ENCODE data around the gene TBC1D1. TPM values are rescaled to one million over a fixed set of nuclear protein-coding genes. Genes with fewer than 3 reads are reported as not detected.

Gene TBC1D1
- total and polyA plus RNA-seq, 2 experiments from 2014 or later, result 100.0 to 214 TPM

- H3K36me3 ChIP-seq, result no peaks in the 10 kb centered on the region
- no peaks in the 10 kb centered on the region for H3K9me3 ChIP-seq (ENCODE audit: low read depth)
- no peak overlapping the region for H3K4me3 ChIP-seq
- TF ChIP-seq CTCF (IDR thresholded peaks at IDR 0.05; ENCODE audit: low read depth, low read length), result no peak
- no peaks in the 10 kb centered on the region for H3K27me3 ChIP-seq
- H3K4me1 ChIP-seq (ENCODE audit: low read depth), result peaks cover 3% of the 10 kb centered on the region
- H3K27ac ChIP-seq, result no peak overlapping the region
- no peak for DNase-seq (ENCODE audit: low read depth in 1 of 2, low spot score in 1 of 2)
These were observed 36.5 kb downstream of the TBC1D1 start for GRCh38 chr4:37927434-37927833.

- Histone ChIP-seq H3K4me3 (no peak overlapping the region), H3K4me1 (ENCODE audit: low read depth) (peaks cover 3% of the 10 kb centered on the region), H3K9me3 (ENCODE audit: low read depth) (no peaks in the 10 kb centered on the region), H3K27ac (no peak overlapping the region), H3K27me3 (no peaks in the 10 kb centered on the region), H3K36me3 (no peaks in the 10 kb centered on the region)
- no peak for TF ChIP-seq CTCF (IDR thresholded peaks at IDR 0.05; ENCODE audit: low read depth, low read length)
- DNase-seq (ENCODE audit: low read depth in 1 of 2, low spot score in 1 of 2), result peak in 1 of 2 donors; percentile 14
These were observed 37.8 kb downstream of the TBC1D1 start for GRCh38 chr4:37928426-37929416.

GRCh38 chr4:37934096-37934495 is 43.2 kb downstream of the TBC1D1 start:
- peaks cover 3% of the 10 kb centered on the region for H3K4me1 ChIP-seq (ENCODE audit: low read depth)
- no peaks in the 10 kb centered on the region for H3K27me3 ChIP-seq
- H3K9me3 ChIP-seq (ENCODE audit: low read depth), result no peaks in the 10 kb centered on the region
- no peaks in the 10 kb centered on the region for H3K36me3 ChIP-seq
- DNase-seq (ENCODE audit: low read depth in 1 of 2, low spot score in 1 of 2), result no peak
- no peak for TF ChIP-seq CTCF (IDR thresholded peaks at IDR 0.05; ENCODE audit: low read depth, low read length)
- no peak overlapping the region for H3K4me3 ChIP-seq
- no peak overlapping the region for H3K27ac ChIP-seq

GRCh38 chr4:37934609-37935008 is 43.7 kb downstream of the TBC1D1 start:
- no peak for TF ChIP-seq CTCF (IDR thresholded peaks at IDR 0.05; ENCODE audit: low read depth, low read length)
- no peaks in the 10 kb centered on the region for H3K9me3 ChIP-seq (ENCODE audit: low read depth)
- peaks cover 3% of the 10 kb centered on the region for H3K4me1 ChIP-seq (ENCODE audit: low read depth)
- no peak overlapping the region for H3K27ac ChIP-seq
- no peaks in the 10 kb centered on the region for H3K27me3 ChIP-seq
- DNase-seq (ENCODE audit: low read depth in 1 of 2, low spot score in 1 of 2), result no peak
- no peaks in the 10 kb centered on the region for H3K36me3 ChIP-seq
- H3K4me3 ChIP-seq, result no peak overlapping the region

- Histone ChIP-seq H3K27me3 (no peaks in the 10 kb centered on the region), H3K4me1 (ENCODE audit: low read depth) (peaks cover 3% of the 10 kb centered on the region), H3K36me3 (no peaks in the 10 kb centered on the region), H3K27ac (no peak overlapping the region), H3K9me3 (ENCODE audit: low read depth) (no peaks in the 10 kb centered on the region), H3K4me3 (no peak overlapping the region)
- no peak for DNase-seq (ENCODE audit: low read depth in 1 of 2, low spot score in 1 of 2)
- no peak for TF ChIP-seq CTCF (IDR thresholded peaks at IDR 0.05; ENCODE audit: low read depth, low read length)
These were observed 44.1 kb downstream of the TBC1D1 start for GRCh38 chr4:37935026-37935425.

Data from cardiac muscle cell (in vitro differentiated cells and primary cell).